Measurements from ENCODE around the gene ADARB2. TPM values are rescaled to one million over a fixed set of nuclear protein-coding genes. Genes with fewer than 3 reads are reported as not detected.

Gene ADARB2
- polyA plus RNA-seq, 6 donors from 2014 or later: 0.10 to 0.12 TPM; not detected in 4

GRCh38 chr10:1392127-1392526 lies 345.2 kb downstream of the ADARB2 start:
- ATAC-seq (ENCODE audit: low read depth in 2 of 2): no peak
- Mint-ChIP-seq H3K4me1 (no peaks in the 10 kb centered on the region), H3K27me3 (peaks cover 0 to 1% (median 0%) of the 10 kb centered on the region in 3 donors), H3K27ac (no peak overlapping the region), H3K9me3 (no peaks in the 10 kb centered on the region), H3K4me3 (no peak overlapping the region), H3K36me3 (no peaks in the 10 kb centered on the region)
- DNase-seq: no peak

GRCh38 chr10:1390200-1390599 lies 347.1 kb downstream of the ADARB2 start:
- no peak for DNase-seq
- no peak overlapping the region for H3K4me3 Mint-ChIP-seq
- no peaks in the 10 kb centered on the region for H3K36me3 Mint-ChIP-seq
- H3K9me3 Mint-ChIP-seq: peaks cover 0 to 17% (median 9%) of the 10 kb centered on the region in 7 donors
- peaks cover 4 to 15% (median 6%) of the 10 kb centered on the region in 3 donors for H3K27me3 Mint-ChIP-seq
- H3K27ac Mint-ChIP-seq: no peak overlapping the region
- no peaks in the 10 kb centered on the region for H3K4me1 Mint-ChIP-seq
- no peak for ATAC-seq (ENCODE audit: low read depth in 2 of 2)

- H3K27me3 Mint-ChIP-seq: peaks cover 34 to 59% (median 54%) of the 10 kb centered on the region in 3 donors
- no peak for ATAC-seq (ENCODE audit: low read depth in 2 of 2)
- H3K27ac Mint-ChIP-seq: no peak overlapping the region
- no peak overlapping the region for H3K4me3 Mint-ChIP-seq
- H3K36me3 Mint-ChIP-seq: no peaks in the 10 kb centered on the region
- H3K4me1 Mint-ChIP-seq: no peaks in the 10 kb centered on the region
- peaks cover 0 to 19% (median 9%) of the 10 kb centered on the region in 7 donors for H3K9me3 Mint-ChIP-seq
- no peak for DNase-seq
Measured at GRCh38 chr10:1384026-1384425, 353.3 kb downstream of the ADARB2 start.

- Mint-ChIP-seq H3K4me1 (no peaks in the 10 kb centered on the region), H3K27ac (no peak overlapping the region), H3K27me3 (peaks cover 47 to 72% (median 67%) of the 10 kb centered on the region in 3 donors), H3K36me3 (no peaks in the 10 kb centered on the region), H3K4me3 (no peak overlapping the region), H3K9me3 (peaks cover 0 to 19% (median 9%) of the 10 kb centered on the region in 7 donors)
- ATAC-seq (ENCODE audit: low read depth in 2 of 2) (no peak), DNase-seq (no peak)
Measured at GRCh38 chr10:1382711-1383110, 354.6 kb downstream of the ADARB2 start.

- H3K27me3 Mint-ChIP-seq: peaks cover 44 to 76% (median 70%) of the 10 kb centered on the region in 3 donors
- no peaks in the 10 kb centered on the region for H3K4me1 Mint-ChIP-seq
- peaks cover 0 to 15% (median 6%) of the 10 kb centered on the region in 7 donors for H3K9me3 Mint-ChIP-seq
- H3K27ac Mint-ChIP-seq: peak overlapping the region in 2 of 6 donors; percentile 40 to 52
- H3K36me3 Mint-ChIP-seq: peaks cover 0 to 4% of the 10 kb centered on the region in 2 donors
- DNase-seq (no peak), ATAC-seq (ENCODE audit: low read depth in 2 of 2) (no peak)
- H3K4me3 Mint-ChIP-seq: no peak overlapping the region
Measured at GRCh38 chr10:1381339-1381738, 356.0 kb downstream of the ADARB2 start.

- Mint-ChIP-seq H3K4me1 (no peaks in the 10 kb centered on the region), H3K27me3 (peaks cover 52 to 73% (median 70%) of the 10 kb centered on the region in 3 donors), H3K4me3 (peak overlapping the region in 1 of 8 donors; percentile 5), H3K9me3 (peaks cover 0 to 7% (median 1%) of the 10 kb centered on the region in 7 donors), H3K36me3 (peaks cover 0 to 4% of the 10 kb centered on the region in 2 donors), H3K27ac (peak overlapping the region in 1 of 6 donors; percentile 7)
- DNase-seq: no peak
- no peak for ATAC-seq (ENCODE audit: low read depth in 2 of 2)
Measured at GRCh38 chr10:1380088-1380671, 357.1 kb downstream of the ADARB2 start.

- H3K27ac Mint-ChIP-seq: no peak overlapping the region
- no peak overlapping the region for H3K4me3 Mint-ChIP-seq
- DNase-seq: no peak
- H3K9me3 Mint-ChIP-seq: peaks cover 0 to 2% (median 0%) of the 10 kb centered on the region in 7 donors
- H3K27me3 Mint-ChIP-seq: peaks cover 47 to 71% (median 64%) of the 10 kb centered on the region in 3 donors
- no peaks in the 10 kb centered on the region for H3K4me1 Mint-ChIP-seq
- no peak for ATAC-seq (ENCODE audit: low read depth in 2 of 2)
- peaks cover 0 to 4% of the 10 kb centered on the region in 2 donors for H3K36me3 Mint-ChIP-seq
Measured at GRCh38 chr10:1379601-1380000, 357.7 kb downstream of the ADARB2 start.

- no peaks in the 10 kb centered on the region for H3K4me1 Mint-ChIP-seq
- H3K4me3 Mint-ChIP-seq: no peak overlapping the region
- peaks cover 47 to 60% (median 53%) of the 10 kb centered on the region in 3 donors for H3K27me3 Mint-ChIP-seq
- peaks cover 0 to 4% of the 10 kb centered on the region in 2 donors for H3K36me3 Mint-ChIP-seq
- peak overlapping the region in 3 of 6 donors; percentile 19 to 65 (median 33) for H3K27ac Mint-ChIP-seq
- DNase-seq: no peak
- peaks cover 0 to 1% (median 0%) of the 10 kb centered on the region in 7 donors for H3K9me3 Mint-ChIP-seq
- ATAC-seq (ENCODE audit: low read depth in 2 of 2): no peak
Measured at GRCh38 chr10:1378473-1378872, 358.9 kb downstream of the ADARB2 start.

- H3K27me3 Mint-ChIP-seq: peaks cover 51 to 59% (median 54%) of the 10 kb centered on the region in 3 donors
Measured at GRCh38 chr10:1377740-1378397, 359.5 kb downstream of the ADARB2 start.

GRCh38 chr10:1377231-1377630 lies 360.1 kb downstream of the ADARB2 start:
- Mint-ChIP-seq H3K27ac (no peak overlapping the region), H3K27me3 (peaks cover 51 to 56% (median 54%) of the 10 kb centered on the region in 3 donors), H3K36me3 (peaks cover 0 to 4% of the 10 kb centered on the region in 2 donors), H3K9me3 (peaks cover 0 to 1% (median 0%) of the 10 kb centered on the region in 7 donors), H3K4me3 (no peak overlapping the region), H3K4me1 (no peaks in the 10 kb centered on the region)
- DNase-seq (no peak), ATAC-seq (ENCODE audit: low read depth in 2 of 2) (no peak)

More at GRCh38 chr10:1377740-1378397, 359.5 kb downstream of the ADARB2 start:
- H3K9me3 Mint-ChIP-seq: peaks cover 0 to 1% (median 0%) of the 10 kb centered on the region in 7 donors
- ATAC-seq (ENCODE audit: low read depth in 2 of 2) (no peak), DNase-seq (no peak)
- H3K4me3 Mint-ChIP-seq: no peak overlapping the region
- peak overlapping the region in 2 of 6 donors; percentile 57 to 65 for H3K27ac Mint-ChIP-seq
- peaks cover 0 to 4% of the 10 kb centered on the region in 2 donors for H3K36me3 Mint-ChIP-seq
- no peaks in the 10 kb centered on the region for H3K4me1 Mint-ChIP-seq

GRCh38 chr10:1376384-1376945 lies 360.9 kb downstream of the ADARB2 start:
- no peak for DNase-seq
- no peak for ATAC-seq (ENCODE audit: low read depth in 2 of 2)
- H3K4me3 Mint-ChIP-seq: no peak overlapping the region
- H3K27me3 Mint-ChIP-seq: peaks cover 46 to 50% (median 49%) of the 10 kb centered on the region in 3 donors
- H3K27ac Mint-ChIP-seq: no peak overlapping the region
- H3K4me1 Mint-ChIP-seq: no peaks in the 10 kb centered on the region
- H3K36me3 Mint-ChIP-seq: peaks cover 0 to 4% of the 10 kb centered on the region in 2 donors
- H3K9me3 Mint-ChIP-seq: peaks cover 0 to 1% (median 0%) of the 10 kb centered on the region in 7 donors

GRCh38 chr10:1375346-1376170 lies 361.8 kb downstream of the ADARB2 start:
- Mint-ChIP-seq H3K27ac (no peak overlapping the region), H3K4me1 (no peaks in the 10 kb centered on the region), H3K27me3 (peaks cover 44 to 49% (median 45%) of the 10 kb centered on the region in 3 donors), H3K4me3 (no peak overlapping the region), H3K36me3 (peaks cover 0 to 4% of the 10 kb centered on the region in 2 donors), H3K9me3 (peaks cover 0 to 3% (median 0%) of the 10 kb centered on the region in 7 donors)
- ATAC-seq (ENCODE audit: low read depth in 2 of 2): no peak
- DNase-seq: no peak
